GM19025 (cell line): ENCODE results near the gene TRABD2B.

Source experiments
- ATAC-seq: cut with Tn5 transposase; IDR thresholded peaks from one replicate; pipeline ENCODE4 v1.9.1; 2021; ENCODE audit warnings: mild to moderate bottlenecking, low read depth, moderate library complexity; ENCODE audit not compliant: unreplicated experiment

TRABD2B gene

GRCh38 chr1:47993881-47994625, 3.1 kb downstream of the TRABD2B start:
- no peak for ATAC-seq

- no peak for ATAC-seq
Observed at GRCh38 chr1:47993416-47993740, 3.8 kb downstream of the TRABD2B start.

GRCh38 chr1:47992720-47993415, 4.3 kb downstream of the TRABD2B start:
- ATAC-seq = no peak

- no peak for ATAC-seq
Observed at GRCh38 chr1:47991673-47992072, 5.5 kb downstream of the TRABD2B start.

- ATAC-seq = no peak
Observed at GRCh38 chr1:47991187-47991586, 6.0 kb downstream of the TRABD2B start.

GRCh38 chr1:47990286-47990685, 6.9 kb downstream of the TRABD2B start:
- no peak for ATAC-seq

GRCh38 chr1:47987601-47988000, 9.6 kb downstream of the TRABD2B start:
- ATAC-seq = no peak

- ATAC-seq = no peak
Observed at GRCh38 chr1:47986761-47987200, 10.4 kb downstream of the TRABD2B start.

- no peak for ATAC-seq
Observed at GRCh38 chr1:47985018-47985417, 12.2 kb downstream of the TRABD2B start.

GRCh38 chr1:47984175-47984789, 12.9 kb downstream of the TRABD2B start:
- no peak for ATAC-seq

GRCh38 chr1:47983691-47984090, 13.5 kb downstream of the TRABD2B start:
- no peak for ATAC-seq

- ATAC-seq = no peak
Observed at GRCh38 chr1:47981667-47982350, 15.4 kb downstream of the TRABD2B start.

- ATAC-seq = no peak
Observed at GRCh38 chr1:47980501-47980900, 16.7 kb downstream of the TRABD2B start.

- no peak for ATAC-seq
Observed at GRCh38 chr1:47979724-47980123, 17.5 kb downstream of the TRABD2B start.

GRCh38 chr1:47978486-47978885, 18.7 kb downstream of the TRABD2B start:
- no peak for ATAC-seq

GRCh38 chr1:47976728-47977127, 20.5 kb downstream of the TRABD2B start:
- no peak for ATAC-seq

- ATAC-seq = no peak
Observed at GRCh38 chr1:47976267-47976666, 20.9 kb downstream of the TRABD2B start.

GRCh38 chr1:47975302-47975921, 21.8 kb downstream of the TRABD2B start:
- no peak for ATAC-seq

GRCh38 chr1:47972864-47973432, 24.2 kb downstream of the TRABD2B start:
- ATAC-seq = no peak

- ATAC-seq = no peak
Observed at GRCh38 chr1:47971385-47972160, 25.6 kb downstream of the TRABD2B start.
